ENCODE data around the gene FBXL14.
A peak's percentile ranks its signal among the peaks of the same experiment; 100 is the strongest.

FBXL14 gene

GRCh38 chr12:1591034-1591433 lies 3.3 kb downstream of the FBXL14 start:
- CTCF ChIA-PET: interaction anchor here (1.6 kb wide), 1 partner anchor 473 kb away, joined by 4 read pairs; no protein-coding TSS in a partner anchor
- no peak overlapping the region for H3K27ac ChIP-seq
- TF ChIP-seq CTCF (conservative IDR thresholded peaks at IDR 0.05; ENCODE audit: low read depth): no peak
- POLR2A ChIA-PET (ENCODE audit: low non-redundant PET): no interaction called here
- DNase-seq (ENCODE audit: low spot score): peak; percentile 72

GRCh38 chr12:1590221-1590979 lies 4.0 kb downstream of the FBXL14 start:
- no peak for DNase-seq (ENCODE audit: low spot score)
- CTCF ChIA-PET: interaction anchor here (0.6 to 1.6 kb wide), 2 partner anchors 472 to 1927 kb away, joined by 3 to 4 read pairs; no protein-coding TSS in a partner anchor
- TF ChIP-seq CTCF (conservative IDR thresholded peaks at IDR 0.05; ENCODE audit: low read depth): no peak
- no peak overlapping the region for H3K27ac ChIP-seq
- POLR2A ChIA-PET (ENCODE audit: low non-redundant PET): no interaction called here

GRCh38 chr12:1588575-1588947 lies 5.8 kb downstream of the FBXL14 start:
- ChIA-PET CTCF (interaction anchor here (0.5 kb wide), 1 partner anchor 253 kb away, joined by 4 read pairs; no protein-coding TSS in a partner anchor), POLR2A (ENCODE audit: low non-redundant PET) (no interaction called here)
- no peak for DNase-seq (ENCODE audit: low spot score)
- H3K27ac ChIP-seq: no peak overlapping the region
- no peak for TF ChIP-seq CTCF (conservative IDR thresholded peaks at IDR 0.05; ENCODE audit: low read depth)

GRCh38 chr12:1587927-1588574 lies 6.3 kb downstream of the FBXL14 start:
- CTCF ChIA-PET: interaction anchor here (0.5 to 0.7 kb wide), 2 partner anchors 254 to 774 kb away, joined by 3 to 4 read pairs; no protein-coding TSS in a partner anchor
- no peak for DNase-seq (ENCODE audit: low spot score)
- POLR2A ChIA-PET (ENCODE audit: low non-redundant PET): no interaction called here
- no peak for TF ChIP-seq CTCF (conservative IDR thresholded peaks at IDR 0.05; ENCODE audit: low read depth)
- H3K27ac ChIP-seq: no peak overlapping the region

GRCh38 chr12:1584326-1584725 lies 10.1 kb downstream of the FBXL14 start:
- ChIA-PET CTCF (interaction anchor here (0.6 to 3.4 kb wide), 4 partner anchors 8 to 742 kb away, joined by 3 to 31 read pairs (median 5); no protein-coding TSS in a partner anchor), POLR2A (ENCODE audit: low non-redundant PET) (no interaction called here)
- H3K27ac ChIP-seq: no peak overlapping the region
- TF ChIP-seq CTCF (conservative IDR thresholded peaks at IDR 0.05; ENCODE audit: low read depth): no peak
- no peak for DNase-seq (ENCODE audit: low spot score)

- ChIA-PET CTCF (interaction anchor here (0.5 to 3.4 kb wide), 13 partner anchors 9 to 1297 kb away, joined by 3 to 31 read pairs (median 4); no protein-coding TSS in a partner anchor), POLR2A (ENCODE audit: low non-redundant PET) (no interaction called here)
- H3K27ac ChIP-seq: no peak overlapping the region
- peak; percentile 58 for TF ChIP-seq CTCF (conservative IDR thresholded peaks at IDR 0.05; ENCODE audit: low read depth)
- peak; percentile 70 for DNase-seq (ENCODE audit: low spot score)
Measured at GRCh38 chr12:1583421-1584078, 10.8 kb downstream of the FBXL14 start.
